ENCODE results near the gene SLC45A1.

Gene SLC45A1

GRCh38 chr1:8312235-8313218 is 5.4 kb upstream of the SLC45A1 start:
- DNase-seq: no peak

GRCh38 chr1:8313231-8313630 is 4.7 kb upstream of the SLC45A1 start:
- no peak for DNase-seq

- no peak for DNase-seq
Measured at GRCh38 chr1:8314346-8315280, 3.3 kb upstream of the SLC45A1 start.

GRCh38 chr1:8315573-8316475 is 2.1 kb upstream of the SLC45A1 start:
- DNase-seq: no peak

- no peak for DNase-seq
Measured at GRCh38 chr1:8318436-8318835, 522 bp downstream of the SLC45A1 start.

GRCh38 chr1:8321612-8322011 is 3.7 kb downstream of the SLC45A1 start:
- no peak for DNase-seq

- no peak for DNase-seq
Measured at GRCh38 chr1:8323706-8324105, 5.8 kb downstream of the SLC45A1 start.

- DNase-seq: no peak
Measured at GRCh38 chr1:8324176-8324810, 6.4 kb downstream of the SLC45A1 start.

GRCh38 chr1:8325771-8326170 is 7.9 kb downstream of the SLC45A1 start:
- no peak for DNase-seq

GRCh38 chr1:8326265-8326664 is 8.4 kb downstream of the SLC45A1 start:
- no peak for DNase-seq

- DNase-seq: no peak
Measured at GRCh38 chr1:8328271-8328670, 10.4 kb downstream of the SLC45A1 start.

- no peak for DNase-seq
Measured at GRCh38 chr1:8329439-8329838, 11.5 kb downstream of the SLC45A1 start.

GRCh38 chr1:8329858-8330257 is 11.9 kb downstream of the SLC45A1 start:
- DNase-seq: no peak

GRCh38 chr1:8330271-8331125 is 12.6 kb downstream of the SLC45A1 start:
- no peak for DNase-seq

- no peak for DNase-seq
Measured at GRCh38 chr1:8332806-8333205, 14.9 kb downstream of the SLC45A1 start.

- no peak for DNase-seq
Measured at GRCh38 chr1:8333246-8333987, 15.5 kb downstream of the SLC45A1 start.

GRCh38 chr1:8334106-8334851 is 16.4 kb downstream of the SLC45A1 start:
- DNase-seq: no peak

- no peak for DNase-seq
Measured at GRCh38 chr1:8335246-8335645, 17.3 kb downstream of the SLC45A1 start.

GRCh38 chr1:8337776-8338525 is 20.0 kb downstream of the SLC45A1 start:
- no peak for DNase-seq

Measured in GF-D8 (cell line).